SK-N-SH treated with all-trans-retinoic acid at 6 μM for 48 hours (cell line): ENCODE data around the gene ACSL1.

ENCODE experiments used
- ATAC-seq: fragments of 200-7000 bp; cut with Tn5 transposase; 3 replicates; pipeline ENCODE4 v1.9.1; 2020; ENCODE audit warnings: mild to moderate bottlenecking, moderate library complexity
- ARNTL ChIP-seq: fragments of 450-650 bp; formaldehyde crosslinking; IDR thresholded peaks from 2 replicates; pipeline ENCODE4 v1.5.0; 2020; ENCODE audit warnings: low read depth, mild to moderate bottlenecking, moderate library complexity, borderline replicate concordance
- BACH2 ChIP-seq: fragments of 250-450 bp; sonication (Bioruptor Pico); IDR thresholded peaks from 2 replicates; pipeline ENCODE4 v1.9.0; 2021; ENCODE audit warnings: mild to moderate bottlenecking, borderline replicate concordance
- CREB5 ChIP-seq: fragments of 250-450 bp; sonication (Bioruptor Pico); IDR thresholded peaks from 2 replicates; pipeline ENCODE4 v1.5.1; 2020; ENCODE audit warnings: low read depth, mild to moderate bottlenecking, moderate library complexity
- CSRNP3 ChIP-seq: fragments of 250-450 bp; sonication (Bioruptor Pico); IDR thresholded peaks from 2 replicates; pipeline ENCODE4 v1.5.1; 2021; ENCODE audit warnings: mild to moderate bottlenecking, moderate library complexity
- ESRRG ChIP-seq: fragments of 250-450 bp; sonication (Bioruptor Pico); IDR thresholded peaks from 2 replicates; pipeline ENCODE4 v1.6.1; 2021; ENCODE audit warnings: mild to moderate bottlenecking
- GLIS3 ChIP-seq: fragments of 250-450 bp; sonication (Bioruptor Pico); IDR thresholded peaks from 2 replicates; pipeline ENCODE4 v1.5.0; 2020; ENCODE audit warnings: mild to moderate bottlenecking, moderate library complexity
- ISL1 ChIP-seq: fragments of 250-450 bp; sonication (Bioruptor Pico); IDR thresholded peaks from 2 replicates; pipeline ENCODE4 v2.1.2; 2022; ENCODE audit warnings: mild to moderate bottlenecking, moderate library complexity
- OSR1 ChIP-seq: fragments of 250-450 bp; sonication (Bioruptor Pico); IDR thresholded peaks from 2 replicates; pipeline ENCODE4 v1.8.0; 2022; ENCODE audit warnings: moderate library complexity, mild to moderate bottlenecking, inconsistent platforms
- PATZ1 ChIP-seq: fragments of 250-450 bp; sonication (Bioruptor Pico); IDR thresholded peaks from 2 replicates; pipeline ENCODE4 v1.8.0; 2020; ENCODE audit warnings: mild to moderate bottlenecking, moderate library complexity, borderline replicate concordance
- POU6F1 ChIP-seq: fragments of 250-450 bp; sonication (Bioruptor Pico); IDR thresholded peaks from 2 replicates; pipeline ENCODE4 v1.8.0; 2021; ENCODE audit warnings: low read depth, mild to moderate bottlenecking, moderate library complexity, borderline replicate concordance
- PPARA ChIP-seq: fragments of 250-450 bp; sonication (Bioruptor Pico); IDR thresholded peaks from 2 replicates; pipeline ENCODE4 v1.5.0; 2020; ENCODE audit warnings: mild to moderate bottlenecking, borderline replicate concordance
- RARB ChIP-seq: fragments of 250-450 bp; sonication (Bioruptor Pico); IDR thresholded peaks from 2 replicates; pipeline ENCODE4 v1.8.0; 2021; ENCODE audit warnings: mild to moderate bottlenecking, moderate library complexity
- SNAI2 ChIP-seq: fragments of 250-450 bp; sonication (Bioruptor Pico); IDR thresholded peaks from 2 replicates; pipeline ENCODE4 v1.5.0; 2020; ENCODE audit warnings: mild to moderate bottlenecking, moderate library complexity
- TOX ChIP-seq: fragments of 250-450 bp; sonication (Bioruptor Pico); IDR thresholded peaks from 2 replicates; pipeline ENCODE4 v1.8.0; 2021; ENCODE audit warnings: mild to moderate bottlenecking, moderate library complexity, borderline replicate concordance
- ZC3H10 ChIP-seq: fragments of 250-450 bp; sonication (Bioruptor Pico); IDR thresholded peaks from 2 replicates; pipeline ENCODE4 v1.5.1; 2021; ENCODE audit warnings: mild to moderate bottlenecking, moderate library complexity
- ZFP3 ChIP-seq: fragments of 250-450 bp; sonication (Bioruptor Pico); IDR thresholded peaks from 2 replicates; pipeline ENCODE4 v1.5.0; 2020; ENCODE audit warnings: mild to moderate bottlenecking, moderate library complexity
- ZFP30 ChIP-seq: fragments of 450-650 bp; formaldehyde crosslinking; IDR thresholded peaks from 2 replicates; pipeline ENCODE4 v1.5.0; 2022; ENCODE audit warnings: mild to moderate bottlenecking, moderate library complexity
- ZNF565 ChIP-seq: fragments of 450-650 bp; formaldehyde crosslinking; conservative IDR thresholded peaks from 2 replicates; pipeline ENCODE4 v1.5.0; 2020; ENCODE audit warnings: low read depth, mild to moderate bottlenecking, moderate library complexity
- ZNF70 ChIP-seq: fragments of 450-650 bp; formaldehyde crosslinking; IDR thresholded peaks from 2 replicates; pipeline ENCODE4 v1.5.0; 2020; ENCODE audit warnings: mild to moderate bottlenecking, moderate library complexity
- ZNF8 ChIP-seq: fragments of 450-650 bp; formaldehyde crosslinking; IDR thresholded peaks from 2 replicates; pipeline ENCODE4 v1.5.0; 2020; ENCODE audit warnings: mild to moderate bottlenecking, moderate library complexity

The ACSL1 gene

GRCh38 chr4:184860018-184860779, 34.4 kb upstream of the ACSL1 start:
- no peak for ATAC-seq
- TF ChIP-seq ZC3H10 (CRISPR knock-in tag) (no peak), ZNF8 (CRISPR knock-in tag) (no peak), PATZ1 (CRISPR knock-in tag) (no peak), RARB (CRISPR knock-in tag) (no peak), ZFP30 (CRISPR knock-in tag) (no peak)
- TF ChIP-seq, all 23 proteins: peak for 0

GRCh38 chr4:184857441-184858121, 31.8 kb upstream of the ACSL1 start:
- TF ChIP-seq SNAI2 (CRISPR knock-in tag) (no peak), GLIS3 (no peak), RARB (CRISPR knock-in tag) (no peak), CSRNP3 (CRISPR knock-in tag) (no peak), ESRRG (CRISPR knock-in tag) (no peak), ZNF8 (CRISPR knock-in tag) (no peak), ZFP3 (no peak), ZNF70 (CRISPR knock-in tag) (no peak), ARNTL (CRISPR knock-in tag) (no peak), TOX (CRISPR knock-in tag) (no peak), CREB5 (CRISPR knock-in tag) (no peak)
- ATAC-seq = no peak

- TF ChIP-seq TOX (CRISPR knock-in tag) (no peak), ZNF8 (CRISPR knock-in tag) (no peak), ZFP30 (CRISPR knock-in tag) (no peak), GLIS3 (no peak), ISL1 (CRISPR knock-in tag) (no peak), CSRNP3 (CRISPR knock-in tag) (no peak), ZNF70 (CRISPR knock-in tag) (no peak), PPARA (no peak), ZNF565 (CRISPR knock-in tag) (no peak), POU6F1 (no peak), CREB5 (CRISPR knock-in tag) (no peak), OSR1 (CRISPR knock-in tag) (no peak), ESRRG (CRISPR knock-in tag) (no peak), SNAI2 (CRISPR knock-in tag) (no peak), ZFP3 (no peak), ZC3H10 (CRISPR knock-in tag) (no peak), ARNTL (CRISPR knock-in tag) (no peak), BACH2 (CRISPR knock-in tag) (no peak)
- ATAC-seq = no peak
Observed at GRCh38 chr4:184856277-184856609, 30.5 kb upstream of the ACSL1 start.
